Astrocyte (in vitro differentiated cells and primary cell): Measurements from ENCODE around the gene TEKT3.

ENCODE experiments used
- EZH2 ChIP-seq: IDR thresholded peaks from 2 replicates; pipeline ENCODE4 v1.6.1; 2012; ENCODE audit warnings: mild to moderate bottlenecking, low read length, inconsistent platforms; ENCODE audit not compliant: insufficient read depth
- TF ChIP-seq, protein P1 (sequence below): IDR thresholded peaks from 2 replicates; pipeline ENCODE4 v1.5.1; 2011; ENCODE audit warnings: low read depth, mild to moderate bottlenecking, inconsistent platforms, low read length, moderate library complexity; ENCODE audit not compliant: insufficient read depth

DNA sequence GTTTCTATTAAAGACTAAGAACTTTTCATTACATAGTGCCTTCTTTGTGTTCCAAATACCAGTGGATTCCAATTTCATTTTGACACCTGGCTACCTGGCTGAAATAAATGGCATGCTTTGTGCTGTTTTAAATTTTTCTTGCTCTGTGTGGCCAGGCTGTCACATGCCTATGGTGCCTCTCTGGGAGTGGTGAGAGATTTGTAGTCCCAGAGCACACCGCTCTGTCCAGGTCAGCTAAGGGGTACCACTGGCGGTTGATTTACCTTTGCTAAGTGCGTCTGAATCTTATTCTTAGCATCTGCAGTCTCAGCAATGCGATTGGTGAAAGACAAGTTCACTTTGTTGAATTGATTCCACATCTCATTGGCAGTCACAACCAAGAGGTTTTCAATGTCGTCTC lies 29.4 kb downstream of the TEKT3 start:
- TF ChIP-seq, protein P1, sequence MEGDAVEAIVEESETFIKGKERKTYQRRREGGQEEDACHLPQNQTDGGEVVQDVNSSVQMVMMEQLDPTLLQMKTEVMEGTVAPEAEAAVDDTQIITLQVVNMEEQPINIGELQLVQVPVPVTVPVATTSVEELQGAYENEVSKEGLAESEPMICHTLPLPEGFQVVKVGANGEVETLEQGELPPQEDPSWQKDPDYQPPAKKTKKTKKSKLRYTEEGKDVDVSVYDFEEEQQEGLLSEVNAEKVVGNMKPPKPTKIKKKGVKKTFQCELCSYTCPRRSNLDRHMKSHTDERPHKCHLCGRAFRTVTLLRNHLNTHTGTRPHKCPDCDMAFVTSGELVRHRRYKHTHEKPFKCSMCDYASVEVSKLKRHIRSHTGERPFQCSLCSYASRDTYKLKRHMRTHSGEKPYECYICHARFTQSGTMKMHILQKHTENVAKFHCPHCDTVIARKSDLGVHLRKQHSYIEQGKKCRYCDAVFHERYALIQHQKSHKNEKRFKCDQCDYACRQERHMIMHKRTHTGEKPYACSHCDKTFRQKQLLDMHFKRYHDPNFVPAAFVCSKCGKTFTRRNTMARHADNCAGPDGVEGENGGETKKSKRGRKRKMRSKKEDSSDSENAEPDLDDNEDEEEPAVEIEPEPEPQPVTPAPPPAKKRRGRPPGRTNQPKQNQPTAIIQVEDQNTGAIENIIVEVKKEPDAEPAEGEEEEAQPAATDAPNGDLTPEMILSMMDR = no peak
- TF ChIP-seq EZH2 = no peak
